Measurements from ENCODE around the gene NPC1L1. TPM values are rescaled to one million over a fixed set of nuclear protein-coding genes. Genes with fewer than 3 reads are reported as not detected.

Gene NPC1L1
- total RNA-seq (not detected in 2 replicates), polyA plus RNA-seq (0.07 and 0.10 TPM in 2 replicates), polyA minus RNA-seq (0.09 and 0.29 TPM in 2 replicates)
- 0.02 TPM for total RNA-seq (2013)

GRCh38 chr7:44541028-44541869 lies at the start of gene NPC1L1:
TSS of gene NPC1L1 (minus strand) at chr7:44541330. CDS start at chr7:44541259, 71 bp downstream.
- no peak for ATAC-seq (ENCODE audit: low read depth)
- H3K9me3 Mint-ChIP-seq (ENCODE audit: insufficient read depth) = no peaks in the 10 kb centered on the region

More at GRCh38 chr7:44541028-44541869, at the start of gene NPC1L1:
- POLR2A ChIA-PET = no interaction called here
- no peaks in the 10 kb centered on the region for H3K36me3 ChIP-seq (replicated peaks in 1 of 2; ENCODE audit: control extremely low read depth in 1 of 2, control insufficient read depth in 1 of 2, extremely low read depth in 1 of 2, insufficient read depth in 2 of 2, low read length in 1 of 2)
- no peaks in the 10 kb centered on the region for H4K20me1 ChIP-seq (ENCODE audit: control insufficient read depth, insufficient read depth, low read length, poor library complexity, severe bottlenecking)
- H2AFZ ChIP-seq (ENCODE audit: insufficient read depth, low read depth, low read length, poor library complexity, severe bottlenecking) = no peak within 1 kb of the TSS
- H3K4me3 ChIP-seq (ENCODE audit: control extremely low read depth in 1 of 5, extremely low read depth in 1 of 5, insufficient read depth in 1 of 5, low read depth in 2 of 5, low read length in 4 of 5) = no peak within 1 kb of the TSS
- H3K27ac ChIP-seq (ENCODE audit: low read length in 2 of 2) = no peak within 1 kb of the TSS
- H3K27me3 ChIP-seq (replicated peaks in 1 of 4; ENCODE audit: control extremely low read depth in 1 of 4, control insufficient read depth in 3 of 4, insufficient read depth in 4 of 4, low read length in 3 of 4) = no peaks in the 10 kb centered on the region
- CTCF ChIA-PET = no interaction called here
- H3K27ac Mint-ChIP-seq = no peak within 1 kb of the TSS
- H3K27me3 Mint-ChIP-seq = peaks cover 9% of the 10 kb centered on the region
- no peak within 1 kb of the TSS for H3K4me3 Mint-ChIP-seq
- H3K79me2 ChIP-seq (ENCODE audit: control insufficient read depth, insufficient read depth, low read length) = no peaks in the 10 kb centered on the region
- intact Hi-C loops (cut with micrococcal nuclease) = no loop called here
- 95% methylated on average over 20 of the region's 20 CpGs for WGBS (ENCODE audit: insufficient coverage)
- H3K9me3 ChIP-seq (ENCODE audit: control extremely low read depth in 1 of 3, control insufficient read depth in 2 of 3, insufficient read depth in 1 of 3, low read length in 2 of 3) = no peaks in the 10 kb centered on the region
- no peak for DNase-seq
- no peak for TF ChIP-seq CTCF (IDR thresholded peaks at IDR 0.05)
- TF ChIP-seq EZH2 (IDR thresholded peaks at IDR 0.05; ENCODE audit: borderline replicate concordance, insufficient read depth, low read depth, low read length, poor library complexity, severe bottlenecking) = no peak
- H3K4me1 Mint-ChIP-seq = no peaks in the 10 kb centered on the region
- H3K4me1 ChIP-seq (ENCODE audit: control insufficient read depth in 2 of 2, insufficient read depth in 2 of 2, low read length in 2 of 2) = no peaks in the 10 kb centered on the region
- H3K4me2 ChIP-seq (replicated peaks; ENCODE audit: low read depth, low read length, poor library complexity, severe bottlenecking) = no peak within 1 kb of the TSS
- no peak within 1 kb of the TSS for H3K9ac ChIP-seq (ENCODE audit: low read length)

Measured in B cell (primary cell).